Mucosa of descending colon (tissue), 3 donors: ENCODE measurements around the gene HECTD1. TPM values are rescaled to one million over a fixed set of nuclear protein-coding genes. Genes with fewer than 3 reads are reported as not detected.

ENCODE experiments used
- ATAC-seq: fragments of 200-7000 bp; cut with Tn5 transposase; one replicate; pipeline ENCODE4 v1.9.1; 2020; ENCODE audit warnings: mild to moderate bottlenecking, moderate library complexity
- DNase-seq, 3 donors: peaks; one replicate each; pipeline ENCODE4 v3.0.0-alpha.2; 2020
- H3K36me3 ChIP-seq: fragments of 200-600 bp; one replicate; pipeline ENCODE4 v1.8.0; 2021; ENCODE audit warnings: low read depth, mild to moderate bottlenecking
- H3K4me1 ChIP-seq: fragments of 200-600 bp; one replicate; pipeline ENCODE4 v1.8.0; 2021; ENCODE audit warnings: low read depth, mild to moderate bottlenecking
- H3K4me3 ChIP-seq: fragments of 200-600 bp; one replicate; pipeline ENCODE4 v1.8.0; 2021; ENCODE audit warnings: mild to moderate bottlenecking
- H3K9me3 ChIP-seq: fragments of 200-600 bp; one replicate; pipeline ENCODE4 v1.8.0; 2021; ENCODE audit warnings: mild to moderate bottlenecking
- CTCF ChIP-seq: fragments of 200-600 bp; IDR thresholded peaks from one replicate; pipeline ENCODE4 v1.8.0; 2022; ENCODE audit warnings: antibody characterized with exemption, mild to moderate bottlenecking
- intact Hi-C, 2 donors: fragments of 100-400 bp; cut with DNase I in 1 of 2; cut with micrococcal nuclease in 1 of 2; formaldehyde crosslinking; loops; one replicate each; pipeline versions ENCODE4 v1.11.0 to v1.11.1; 2022; cut with DNase I, micrococcal nuclease
- total RNA-seq, 3 donors: library from RNA; stranded (reverse); fragmentation: NEBNext Ultra II Directional in 2 of 3; extraction: Animal tissue kit (Norgen Biotek cat#: 25700) in 2 of 3; gene quantifications; one replicate each; pipeline versions ENCODE4 v1.2.1 to v1.2.4, GENCODE V29; 2021 to 2023
- donor health status: DM: no; HTN: no; CAD: no; lungs with moderate emphysema.
- donor health status: DM: no; HTN: no; CAD: no.
- donor health status: DM: no; HTN: yes; CAD: no.

HECTD1 gene
- total RNA-seq, 3 donors from 2014 or later = 124 to 160 (median 140) TPM

GRCh38 chr14:31128601-31129526 is 78.7 kb downstream of the HECTD1 start:
- H3K9me3 ChIP-seq = no peaks in the 10 kb centered on the region
- no peak for DNase-seq
- ATAC-seq = no peak
- no peak overlapping the region for H3K4me3 ChIP-seq
- H3K4me1 ChIP-seq = peaks cover 11% of the 10 kb centered on the region
- intact Hi-C loops = no loop called here
- no peak for TF ChIP-seq CTCF
- H3K36me3 ChIP-seq = no peaks in the 10 kb centered on the region

GRCh38 chr14:31127690-31128089 is 79.9 kb downstream of the HECTD1 start:
- DNase-seq (peak in 1 of 3 donors; percentile 37), ATAC-seq (peak; percentile 99)
- H3K9me3 ChIP-seq = no peaks in the 10 kb centered on the region
- intact Hi-C loops = no loop called here
- TF ChIP-seq CTCF = no peak
- H3K36me3 ChIP-seq = peaks cover 7% of the 10 kb centered on the region
- no peak overlapping the region for H3K4me3 ChIP-seq
- peaks cover 11% of the 10 kb centered on the region for H3K4me1 ChIP-seq

GRCh38 chr14:31126680-31127079 is 80.9 kb downstream of the HECTD1 start:
- Histone ChIP-seq H3K4me1 (peaks cover 11% of the 10 kb centered on the region), H3K4me3 (no peak overlapping the region), H3K9me3 (no peaks in the 10 kb centered on the region), H3K36me3 (peaks cover 10% of the 10 kb centered on the region)
- intact Hi-C loops = no loop called here
- DNase-seq (no peak), ATAC-seq (no peak)
- no peak for TF ChIP-seq CTCF

GRCh38 chr14:31125231-31125630 is 82.4 kb downstream of the HECTD1 start:
- Histone ChIP-seq H3K9me3 (no peaks in the 10 kb centered on the region), H3K36me3 (peaks cover 10% of the 10 kb centered on the region), H3K4me3 (no peak overlapping the region), H3K4me1 (peaks cover 11% of the 10 kb centered on the region)
- TF ChIP-seq CTCF = no peak
- ATAC-seq (no peak), DNase-seq (no peak)
- intact Hi-C loops = no loop called here

- H3K36me3 ChIP-seq = peaks cover 10% of the 10 kb centered on the region
- no peak for TF ChIP-seq CTCF
Measured at GRCh38 chr14:31124197-31124596, 83.4 kb downstream of the HECTD1 start.

More at GRCh38 chr14:31124197-31124596, 83.4 kb downstream of the HECTD1 start:
- ATAC-seq = no peak
- Histone ChIP-seq H3K4me3 (no peak overlapping the region), H3K9me3 (no peaks in the 10 kb centered on the region), H3K4me1 (peaks cover 11% of the 10 kb centered on the region)
- DNase-seq = no peak
- intact Hi-C loops = no loop called here
